ENCODE results near the gene CREBL2. TPM values are rescaled to one million over a fixed set of nuclear protein-coding genes. Genes with fewer than 3 reads are reported as not detected.
"Not testable (repeated sequence)": the region's sequence is repeated elsewhere in the genome, so short reads cannot be mapped to it uniquely, and the experiment has no call there.

The CREBL2 gene
- total and polyA plus RNA-seq, 2 donors (not counting 1 experiment from before 2014, with no cell fraction given): 6.5 to 22.1 TPM

GRCh38 chr12:12645485-12645884 lies 33.8 kb downstream of the CREBL2 start:
- no peaks in the 10 kb centered on the region for H4K20me1 ChIP-seq (ENCODE audit: control insufficient read depth, insufficient read depth, low read length, poor library complexity, severe bottlenecking)
- Mint-ChIP-seq H3K4me1 (peaks cover 4% of the 10 kb centered on the region), H3K27ac (no peak overlapping the region), H3K27me3 (no peaks in the 10 kb centered on the region), H3K9me3 (ENCODE audit: insufficient read depth) (peaks cover 14% of the 10 kb centered on the region), H3K4me3 (no peak overlapping the region)
- ATAC-seq (ENCODE audit: low read depth) (peak; percentile 83), DNase-seq (peak; percentile 75)
- H3K4me3 ChIP-seq (ENCODE audit: control extremely low read depth in 1 of 5, extremely low read depth in 1 of 5, insufficient read depth in 1 of 5, low read depth in 2 of 5, low read length in 4 of 5): no peak overlapping the region
- CTCF ChIA-PET: interaction anchor here (0.7 to 4.2 kb wide), 25 partner anchors 9 to 288 kb away, joined by 3 to 91 read pairs (median 6); partner anchors contain the start of gene BORCS5
- H2AFZ ChIP-seq (ENCODE audit: insufficient read depth, low read depth, low read length, poor library complexity, severe bottlenecking): no peak overlapping the region
- TF ChIP-seq EZH2 (IDR thresholded peaks at IDR 0.05; ENCODE audit: borderline replicate concordance, insufficient read depth, low read depth, low read length, poor library complexity, severe bottlenecking): no peak
- TF ChIP-seq, protein P1, sequence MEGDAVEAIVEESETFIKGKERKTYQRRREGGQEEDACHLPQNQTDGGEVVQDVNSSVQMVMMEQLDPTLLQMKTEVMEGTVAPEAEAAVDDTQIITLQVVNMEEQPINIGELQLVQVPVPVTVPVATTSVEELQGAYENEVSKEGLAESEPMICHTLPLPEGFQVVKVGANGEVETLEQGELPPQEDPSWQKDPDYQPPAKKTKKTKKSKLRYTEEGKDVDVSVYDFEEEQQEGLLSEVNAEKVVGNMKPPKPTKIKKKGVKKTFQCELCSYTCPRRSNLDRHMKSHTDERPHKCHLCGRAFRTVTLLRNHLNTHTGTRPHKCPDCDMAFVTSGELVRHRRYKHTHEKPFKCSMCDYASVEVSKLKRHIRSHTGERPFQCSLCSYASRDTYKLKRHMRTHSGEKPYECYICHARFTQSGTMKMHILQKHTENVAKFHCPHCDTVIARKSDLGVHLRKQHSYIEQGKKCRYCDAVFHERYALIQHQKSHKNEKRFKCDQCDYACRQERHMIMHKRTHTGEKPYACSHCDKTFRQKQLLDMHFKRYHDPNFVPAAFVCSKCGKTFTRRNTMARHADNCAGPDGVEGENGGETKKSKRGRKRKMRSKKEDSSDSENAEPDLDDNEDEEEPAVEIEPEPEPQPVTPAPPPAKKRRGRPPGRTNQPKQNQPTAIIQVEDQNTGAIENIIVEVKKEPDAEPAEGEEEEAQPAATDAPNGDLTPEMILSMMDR (IDR thresholded peaks at IDR 0.05): peak; percentile 71
- no peak overlapping the region for H3K27ac ChIP-seq (ENCODE audit: low read length in 2 of 2)
- POLR2A ChIA-PET: interaction anchor here (0.5 to 1.0 kb wide), 5 partner anchors 49 to 92 kb away, joined by 3 to 7 read pairs (median 4); no protein-coding TSS in a partner anchor
- H3K36me3 ChIP-seq (replicated peaks in 1 of 2; ENCODE audit: control extremely low read depth in 1 of 2, control insufficient read depth in 1 of 2, extremely low read depth in 1 of 2, insufficient read depth in 2 of 2, low read length in 1 of 2): peaks cover 0 to 24% of the 10 kb centered on the region in 2 experiments
- no peaks in the 10 kb centered on the region for H3K4me1 ChIP-seq (ENCODE audit: control insufficient read depth in 2 of 2, insufficient read depth in 2 of 2, low read length in 2 of 2)
- no peak overlapping the region for H3K4me2 ChIP-seq (replicated peaks; ENCODE audit: low read depth, low read length, poor library complexity, severe bottlenecking)
- peaks cover 0 to 30% (median 26%) of the 10 kb centered on the region in 3 donors for H3K9me3 ChIP-seq (ENCODE audit: control extremely low read depth in 1 of 3, control insufficient read depth in 2 of 3, insufficient read depth in 1 of 3, low read length in 2 of 3)
- no peaks in the 10 kb centered on the region for H3K27me3 ChIP-seq (replicated peaks in 1 of 4; ENCODE audit: control extremely low read depth in 1 of 4, control insufficient read depth in 3 of 4, insufficient read depth in 4 of 4, low read length in 3 of 4)
- H3K79me2 ChIP-seq (ENCODE audit: control insufficient read depth, insufficient read depth, low read length): no peaks in the 10 kb centered on the region
- WGBS (ENCODE audit: insufficient coverage): no CpG with 5 or more reads among the region's 3 CpGs
- intact Hi-C loops (cut with micrococcal nuclease): loop anchor here (1.0 to 5.0 kb wide), 4 partner anchors 59 to 288 kb away; partner anchors contain the start of genes BORCS5 and CDKN1B
- no peak overlapping the region for H3K9ac ChIP-seq (ENCODE audit: low read length)

DNA sequence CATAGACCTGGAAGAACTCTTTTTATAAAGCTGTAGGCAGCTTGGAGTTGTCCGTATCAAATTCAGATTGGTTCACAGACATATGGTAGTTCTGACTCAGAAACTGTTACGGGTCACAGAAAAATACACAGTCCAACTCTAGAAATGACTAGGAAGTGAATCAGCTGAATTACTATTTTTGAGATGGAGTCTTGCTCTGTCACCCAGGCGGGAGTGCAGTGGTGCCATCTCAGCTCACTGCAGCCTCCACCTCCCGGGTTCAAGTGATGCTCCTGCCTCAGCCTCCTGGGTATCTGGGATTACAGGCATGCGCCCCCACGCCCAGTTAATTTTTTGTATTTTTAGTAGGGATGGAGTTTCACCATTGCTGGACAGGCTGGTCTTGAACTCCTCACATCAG lies 34.3 kb downstream of the CREBL2 start:
- 89% methylated on average over 3 of the region's 6 CpGs for WGBS (ENCODE audit: insufficient coverage)
- H3K4me3 ChIP-seq (ENCODE audit: control extremely low read depth in 1 of 5, extremely low read depth in 1 of 5, insufficient read depth in 1 of 5, low read depth in 2 of 5, low read length in 4 of 5); H3K79me2 ChIP-seq (ENCODE audit: control insufficient read depth, insufficient read depth, low read length); H3K4me3 Mint-ChIP-seq; H3K27ac ChIP-seq (ENCODE audit: low read length in 2 of 2); H4K20me1 ChIP-seq (ENCODE audit: control insufficient read depth, insufficient read depth, low read length, poor library complexity, severe bottlenecking); H3K9ac ChIP-seq (ENCODE audit: low read length); H3K27me3 ChIP-seq (replicated peaks in 1 of 4; ENCODE audit: control extremely low read depth in 1 of 4, control insufficient read depth in 3 of 4, insufficient read depth in 4 of 4, low read length in 3 of 4); H3K27me3 Mint-ChIP-seq; H3K4me1 Mint-ChIP-seq; ATAC-seq (ENCODE audit: low read depth); DNase-seq; H2AFZ ChIP-seq (ENCODE audit: insufficient read depth, low read depth, low read length, poor library complexity, severe bottlenecking); H3K27ac Mint-ChIP-seq; H3K4me2 ChIP-seq (replicated peaks; ENCODE audit: low read depth, low read length, poor library complexity, severe bottlenecking); H3K4me1 ChIP-seq (ENCODE audit: control insufficient read depth in 2 of 2, insufficient read depth in 2 of 2, low read length in 2 of 2): not testable (repeated sequence)
- H3K9me3 Mint-ChIP-seq (ENCODE audit: insufficient read depth): peaks cover 16% of the 10 kb centered on the region
- CTCF ChIA-PET: interaction anchor here (0.7 to 4.2 kb wide), 24 partner anchors 9 to 289 kb away, joined by 3 to 91 read pairs (median 6); partner anchors contain the start of gene BORCS5
- POLR2A ChIA-PET: interaction anchor here (0.6 to 1.0 kb wide), 2 partner anchors 68 to 276 kb away, joined by 3 to 4 read pairs; no protein-coding TSS in a partner anchor
- intact Hi-C loops (cut with micrococcal nuclease): loop anchor here (1.0 to 5.0 kb wide), 4 partner anchors 58 to 289 kb away; partner anchors contain the start of genes BORCS5 and CDKN1B
- H3K9me3 ChIP-seq (ENCODE audit: control extremely low read depth in 1 of 3, control insufficient read depth in 2 of 3, insufficient read depth in 1 of 3, low read length in 2 of 3): peaks cover 0 to 30% (median 26%) of the 10 kb centered on the region in 3 donors
- peaks cover 0 to 20% of the 10 kb centered on the region in 2 experiments for H3K36me3 ChIP-seq (replicated peaks in 1 of 2; ENCODE audit: control extremely low read depth in 1 of 2, control insufficient read depth in 1 of 2, extremely low read depth in 1 of 2, insufficient read depth in 2 of 2, low read length in 1 of 2)
